Measurements from ENCODE around the gene CHCHD1.

- TF ChIP-seq CTCF (IDR thresholded peaks at IDR 0.05): no peak
- no peak for TF ChIP-seq POLR2A (IDR thresholded peaks at IDR 0.05)
- no peak for TF ChIP-seq POLR2AphosphoS5 (IDR thresholded peaks at IDR 0.05)
Measured at GRCh38 chr10:73780966-73781365, 882 bp upstream of the CHCHD1 start.
